Measurements from ENCODE around the gene NOX3.
"Not testable (repeated sequence)": the region's sequence is repeated elsewhere in the genome, so short reads cannot be mapped to it uniquely, and the experiment has no call there.

The NOX3 gene

GRCh38 chr6:155455766-155456165 lies at the start of gene NOX3:
Gene NOX3 (minus strand): TSS chr6:155455839. CDS start chr6:155455800, 39 bp downstream.
- Mint-ChIP-seq H3K27me3 (peaks cover 14% of the 10 kb centered on the region), H3K4me1 (ENCODE audit: low read depth) (no peaks in the 10 kb centered on the region)

GRCh38 chr6:155504848-155505607 lies 49.4 kb upstream of the NOX3 start:
- no peak overlapping the region for H3K27ac Mint-ChIP-seq
- no peak overlapping the region for H3K4me3 Mint-ChIP-seq
- peaks cover 13% of the 10 kb centered on the region for H3K9me3 Mint-ChIP-seq
- H3K27me3 Mint-ChIP-seq = peaks cover 16% of the 10 kb centered on the region
- no peak for DNase-seq
- H3K36me3 Mint-ChIP-seq (ENCODE audit: low read depth) = no peaks in the 10 kb centered on the region
- peaks cover 8% of the 10 kb centered on the region for H3K4me1 Mint-ChIP-seq (ENCODE audit: low read depth)

More at GRCh38 chr6:155455766-155456165, at the start of gene NOX3:
- no peaks in the 10 kb centered on the region for H3K36me3 Mint-ChIP-seq (ENCODE audit: low read depth)
- no peak within 1 kb of the TSS for H3K27ac Mint-ChIP-seq
- DNase-seq = no peak
- H3K9me3 Mint-ChIP-seq = no peaks in the 10 kb centered on the region
- H3K4me3 Mint-ChIP-seq = no peak within 1 kb of the TSS

GRCh38 chr6:155502393-155502792 lies 46.8 kb upstream of the NOX3 start:
- Mint-ChIP-seq H3K36me3 (ENCODE audit: low read depth) (no peaks in the 10 kb centered on the region), H3K27me3 (peaks cover 12% of the 10 kb centered on the region), H3K9me3 (peaks cover 13% of the 10 kb centered on the region), H3K27ac (no peak overlapping the region), H3K4me1 (ENCODE audit: low read depth) (peaks cover 10% of the 10 kb centered on the region), H3K4me3 (no peak overlapping the region)
- DNase-seq = no peak

GRCh38 chr6:155499574-155499973 lies 43.9 kb upstream of the NOX3 start:
- Mint-ChIP-seq H3K4me3 (no peak overlapping the region), H3K36me3 (ENCODE audit: low read depth) (no peaks in the 10 kb centered on the region), H3K27me3 (no peaks in the 10 kb centered on the region), H3K27ac (no peak overlapping the region), H3K4me1 (ENCODE audit: low read depth) (peaks cover 14% of the 10 kb centered on the region), H3K9me3 (peaks cover 13% of the 10 kb centered on the region)
- no peak for DNase-seq

GRCh38 chr6:155498370-155498769 lies 42.7 kb upstream of the NOX3 start:
- H3K27ac Mint-ChIP-seq = no peak overlapping the region
- no peak for DNase-seq
- peaks cover 10% of the 10 kb centered on the region for H3K9me3 Mint-ChIP-seq
- no peak overlapping the region for H3K4me3 Mint-ChIP-seq
- no peaks in the 10 kb centered on the region for H3K36me3 Mint-ChIP-seq (ENCODE audit: low read depth)
- peaks cover 19% of the 10 kb centered on the region for H3K4me1 Mint-ChIP-seq (ENCODE audit: low read depth)
- H3K27me3 Mint-ChIP-seq = no peaks in the 10 kb centered on the region

- Mint-ChIP-seq H3K4me3 (no peak overlapping the region), H3K27me3 (no peaks in the 10 kb centered on the region), H3K4me1 (ENCODE audit: low read depth) (peaks cover 28% of the 10 kb centered on the region), H3K27ac (no peak overlapping the region), H3K36me3 (ENCODE audit: low read depth) (no peaks in the 10 kb centered on the region), H3K9me3 (peaks cover 11% of the 10 kb centered on the region)
- DNase-seq = no peak
Observed at GRCh38 chr6:155497273-155497672, 41.6 kb upstream of the NOX3 start.

- DNase-seq = no peak
- Mint-ChIP-seq H3K4me3 (no peak overlapping the region), H3K36me3 (ENCODE audit: low read depth) (no peaks in the 10 kb centered on the region), H3K27me3 (no peaks in the 10 kb centered on the region), H3K9me3 (peaks cover 7% of the 10 kb centered on the region), H3K4me1 (ENCODE audit: low read depth) (peaks cover 28% of the 10 kb centered on the region), H3K27ac (no peak overlapping the region)
Observed at GRCh38 chr6:155495011-155495768, 39.6 kb upstream of the NOX3 start.

GRCh38 chr6:155493694-155494143 lies 38.1 kb upstream of the NOX3 start:
- Mint-ChIP-seq H3K4me1 (ENCODE audit: low read depth) (peaks cover 28% of the 10 kb centered on the region), H3K36me3 (ENCODE audit: low read depth) (no peaks in the 10 kb centered on the region), H3K27ac (no peak overlapping the region), H3K9me3 (peaks cover 7% of the 10 kb centered on the region), H3K4me3 (no peak overlapping the region), H3K27me3 (peaks cover 2% of the 10 kb centered on the region)
- no peak for DNase-seq

GRCh38 chr6:155493026-155493693 lies 37.5 kb upstream of the NOX3 start:
- Mint-ChIP-seq H3K27ac (no peak overlapping the region), H3K27me3 (peaks cover 2% of the 10 kb centered on the region), H3K4me1 (ENCODE audit: low read depth) (peaks cover 26% of the 10 kb centered on the region), H3K9me3 (peaks cover 7% of the 10 kb centered on the region), H3K36me3 (ENCODE audit: low read depth) (no peaks in the 10 kb centered on the region), H3K4me3 (no peak overlapping the region)
- no peak for DNase-seq

GRCh38 chr6:155492061-155492735 lies 36.6 kb upstream of the NOX3 start:
- peaks cover 2% of the 10 kb centered on the region for H3K27me3 Mint-ChIP-seq
- H3K36me3 Mint-ChIP-seq (ENCODE audit: low read depth) = no peaks in the 10 kb centered on the region
- peaks cover 24% of the 10 kb centered on the region for H3K4me1 Mint-ChIP-seq (ENCODE audit: low read depth)
- peaks cover 7% of the 10 kb centered on the region for H3K9me3 Mint-ChIP-seq
- H3K27ac Mint-ChIP-seq = no peak overlapping the region
- no peak overlapping the region for H3K4me3 Mint-ChIP-seq
- no peak for DNase-seq

GRCh38 chr6:155491421-155491820 lies 35.8 kb upstream of the NOX3 start:
- no peak for DNase-seq
- Mint-ChIP-seq H3K9me3 (peaks cover 7% of the 10 kb centered on the region), H3K36me3 (ENCODE audit: low read depth) (no peaks in the 10 kb centered on the region), H3K4me1 (ENCODE audit: low read depth) (peaks cover 20% of the 10 kb centered on the region), H3K4me3 (no peak overlapping the region), H3K27me3 (peaks cover 2% of the 10 kb centered on the region), H3K27ac (no peak overlapping the region)

- not testable (repeated sequence) for H3K27me3 Mint-ChIP-seq; H3K4me3 Mint-ChIP-seq; H3K9me3 Mint-ChIP-seq; H3K4me1 Mint-ChIP-seq (ENCODE audit: low read depth); DNase-seq; H3K27ac Mint-ChIP-seq; H3K36me3 Mint-ChIP-seq (ENCODE audit: low read depth)
Observed at GRCh38 chr6:155488197-155488596, 32.6 kb upstream of the NOX3 start.

GRCh38 chr6:155487371-155488130 lies 31.9 kb upstream of the NOX3 start:
- H3K27ac Mint-ChIP-seq = no peak overlapping the region
- DNase-seq = no peak
- peaks cover 2% of the 10 kb centered on the region for H3K27me3 Mint-ChIP-seq
- H3K4me3 Mint-ChIP-seq = no peak overlapping the region
- peaks cover 3% of the 10 kb centered on the region for H3K4me1 Mint-ChIP-seq (ENCODE audit: low read depth)
- peaks cover 2% of the 10 kb centered on the region for H3K9me3 Mint-ChIP-seq
- no peaks in the 10 kb centered on the region for H3K36me3 Mint-ChIP-seq (ENCODE audit: low read depth)

Data from activated T-cell treated with anti-CD3 and anti-CD28 coated beads, Interleukin-2, amount 50 U/mL, for 24 hours (primary cell).